ENCODE data around the gene PLA2R1. TPM values are rescaled to one million over a fixed set of nuclear protein-coding genes. Genes with fewer than 3 reads are reported as not detected.

PLA2R1 gene
- total RNA-seq, 3 donors from 2014 or later, result 12.5 to 49.9 (median 27.9) TPM

GRCh38 chr2:159904127-159904958 lies 158.1 kb downstream of the PLA2R1 start, which contains the start of gene LY75:
Gene LY75, minus strand, starts transcription at chr2:159904756.
- Histone ChIP-seq H3K4me1 (no peaks in the 10 kb centered on the region), H3K27me3 (no peaks in the 10 kb centered on the region), H3K9me3 (no peaks in the 10 kb centered on the region), H3K27ac (peak within 1 kb of the TSS; percentile 65 to 84), H3K36me3 (no peaks in the 10 kb centered on the region), H3K4me3 (peak within 1 kb of the TSS; percentile 46 to 68 (median 64))
- intact Hi-C loops (cut with DNase I; ENCODE audit: low total_unique reads), result no loop called here
- DNase-seq (ENCODE audit: low spot score in 2 of 2), result peak; percentile 61 to 68
- TF ChIP-seq POLR2AphosphoS5 (IDR thresholded peaks at IDR 0.05) (no peak), POLR2A (IDR thresholded peaks at IDR 0.05) (no peak), CTCF (IDR thresholded peaks at IDR 0.05) (no peak)

GRCh38 chr2:159903443-159904126 lies 158.8 kb downstream of the PLA2R1 start:
- TF ChIP-seq CTCF (IDR thresholded peaks at IDR 0.05) (no peak), POLR2A (IDR thresholded peaks at IDR 0.05) (no peak), POLR2AphosphoS5 (IDR thresholded peaks at IDR 0.05) (no peak)

GRCh38 chr2:159902722-159903121 lies 159.7 kb downstream of the PLA2R1 start:
- Histone ChIP-seq H3K27me3 (no peaks in the 10 kb centered on the region), H3K27ac (no peak overlapping the region), H3K4me3 (no peak overlapping the region), H3K36me3 (no peaks in the 10 kb centered on the region), H3K9me3 (no peaks in the 10 kb centered on the region), H3K4me1 (no peaks in the 10 kb centered on the region)
- no peak for DNase-seq (ENCODE audit: low spot score in 2 of 2)
- no peak for TF ChIP-seq CTCF (IDR thresholded peaks at IDR 0.05)
- TF ChIP-seq POLR2AphosphoS5 (IDR thresholded peaks at IDR 0.05), result no peak
- TF ChIP-seq POLR2A (IDR thresholded peaks at IDR 0.05), result no peak
- intact Hi-C loops (cut with DNase I; ENCODE audit: low total_unique reads), result no loop called here

More at GRCh38 chr2:159903443-159904126, 158.8 kb downstream of the PLA2R1 start:
- no peaks in the 10 kb centered on the region for H3K27me3 ChIP-seq
- peak overlapping the region; percentile 46 to 68 (median 64) for H3K4me3 ChIP-seq
- no peaks in the 10 kb centered on the region for H3K4me1 ChIP-seq
- H3K27ac ChIP-seq, result peak overlapping the region; percentile 65 to 84
- no peaks in the 10 kb centered on the region for H3K9me3 ChIP-seq
- intact Hi-C loops (cut with DNase I; ENCODE audit: low total_unique reads), result no loop called here
- no peaks in the 10 kb centered on the region for H3K36me3 ChIP-seq
- peak in 1 of 2 donors; percentile 34 for DNase-seq (ENCODE audit: low spot score in 2 of 2)

- Histone ChIP-seq H3K4me1 (no peaks in the 10 kb centered on the region), H3K27ac (no peak overlapping the region), H3K4me3 (no peak overlapping the region), H3K9me3 (no peaks in the 10 kb centered on the region), H3K27me3 (no peaks in the 10 kb centered on the region), H3K36me3 (no peaks in the 10 kb centered on the region)
- intact Hi-C loops (cut with DNase I; ENCODE audit: low total_unique reads), result no loop called here
- DNase-seq (ENCODE audit: low spot score in 2 of 2), result no peak
- TF ChIP-seq CTCF (IDR thresholded peaks at IDR 0.05), result no peak
- TF ChIP-seq POLR2AphosphoS5 (IDR thresholded peaks at IDR 0.05), result no peak
- no peak for TF ChIP-seq POLR2A (IDR thresholded peaks at IDR 0.05)
Measured at GRCh38 chr2:159900343-159900742, 162.1 kb downstream of the PLA2R1 start.

GRCh38 chr2:159898441-159898840 lies 164.0 kb downstream of the PLA2R1 start:
- no peak for TF ChIP-seq POLR2A (IDR thresholded peaks at IDR 0.05)
- TF ChIP-seq CTCF (IDR thresholded peaks at IDR 0.05), result no peak
- TF ChIP-seq POLR2AphosphoS5 (IDR thresholded peaks at IDR 0.05), result no peak
- no peak for DNase-seq (ENCODE audit: low spot score in 2 of 2)
- Histone ChIP-seq H3K4me1 (no peaks in the 10 kb centered on the region), H3K4me3 (no peak overlapping the region), H3K27ac (no peak overlapping the region), H3K9me3 (no peaks in the 10 kb centered on the region), H3K36me3 (no peaks in the 10 kb centered on the region), H3K27me3 (no peaks in the 10 kb centered on the region)
- intact Hi-C loops (cut with DNase I; ENCODE audit: low total_unique reads), result no loop called here
